NK-92 (cell line): Measurements from ENCODE around the gene CYLD.

Experiments used
- DNase-seq: peaks from one replicate; lab custom pipeline; 2025; ENCODE audit not compliant: unreplicated experiment; lab: John Stamatoyannopoulos, UW

The CYLD gene

DNA sequence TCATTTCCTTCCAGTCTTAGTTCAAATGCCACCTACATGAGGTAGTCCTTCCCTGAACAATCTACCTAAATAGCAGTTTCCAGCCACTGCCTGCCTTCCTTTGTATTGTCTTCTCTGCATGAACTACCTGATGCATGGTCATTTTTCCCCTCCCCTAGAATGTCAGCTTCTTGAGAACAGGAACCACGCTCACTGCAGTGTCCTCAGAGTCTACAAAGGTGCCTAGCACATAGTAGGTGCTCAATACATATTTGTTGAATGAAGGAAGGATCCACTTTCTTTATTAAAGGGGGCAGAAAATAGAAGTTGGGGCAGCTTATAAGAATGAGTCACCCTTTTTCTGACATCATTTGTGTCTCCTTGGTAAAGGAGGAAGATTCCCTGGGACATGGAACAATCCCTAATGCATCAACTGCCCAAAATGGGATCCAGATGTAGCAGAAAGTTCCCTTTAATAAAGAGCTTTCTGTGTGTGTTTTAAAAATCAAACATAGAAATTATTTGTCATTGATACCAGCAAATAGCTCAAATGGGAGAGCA, 4.4 kb upstream of the CYLD start:
- no peak for DNase-seq

DNA sequence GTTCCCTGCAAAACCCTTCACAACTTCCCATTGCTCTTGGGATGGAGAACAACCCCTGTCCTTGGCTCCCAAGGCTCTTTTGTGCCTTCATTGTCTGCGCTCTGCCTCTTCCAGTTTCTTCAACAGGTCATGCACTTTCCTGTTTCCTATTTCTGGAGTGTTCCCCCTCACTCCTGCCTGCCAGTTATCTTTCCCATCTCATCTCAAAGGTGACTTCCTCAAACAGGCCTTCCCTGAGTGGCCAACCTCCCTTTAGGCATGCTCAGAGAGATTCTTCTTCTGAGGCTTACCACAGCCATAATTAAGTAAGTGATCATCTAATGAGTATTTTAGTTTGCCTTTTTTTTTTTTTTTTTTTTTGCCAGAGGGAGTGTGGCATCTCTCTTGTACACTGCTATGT, 2.9 kb upstream of the CYLD start:
- DNase-seq = no peak

DNA sequence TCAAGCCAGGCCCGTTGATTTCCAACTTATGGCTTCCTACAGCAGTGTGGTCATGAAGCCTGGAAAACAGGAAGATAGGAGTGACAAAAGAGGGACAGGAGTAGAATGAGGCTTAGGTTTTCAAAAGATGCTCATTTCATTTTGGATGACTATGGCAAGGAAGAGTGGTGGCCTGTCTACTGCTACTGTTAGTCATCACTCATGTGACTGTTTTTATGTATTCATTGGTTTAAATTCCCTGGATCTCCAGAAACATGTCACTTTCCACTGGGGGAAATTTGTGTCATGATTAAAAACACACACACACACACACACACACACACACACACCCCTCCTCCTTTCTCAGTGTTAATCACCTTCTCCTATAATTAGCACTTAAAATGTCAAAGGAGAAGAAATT, 1.1 kb upstream of the CYLD start:
- no peak for DNase-seq

DNA sequence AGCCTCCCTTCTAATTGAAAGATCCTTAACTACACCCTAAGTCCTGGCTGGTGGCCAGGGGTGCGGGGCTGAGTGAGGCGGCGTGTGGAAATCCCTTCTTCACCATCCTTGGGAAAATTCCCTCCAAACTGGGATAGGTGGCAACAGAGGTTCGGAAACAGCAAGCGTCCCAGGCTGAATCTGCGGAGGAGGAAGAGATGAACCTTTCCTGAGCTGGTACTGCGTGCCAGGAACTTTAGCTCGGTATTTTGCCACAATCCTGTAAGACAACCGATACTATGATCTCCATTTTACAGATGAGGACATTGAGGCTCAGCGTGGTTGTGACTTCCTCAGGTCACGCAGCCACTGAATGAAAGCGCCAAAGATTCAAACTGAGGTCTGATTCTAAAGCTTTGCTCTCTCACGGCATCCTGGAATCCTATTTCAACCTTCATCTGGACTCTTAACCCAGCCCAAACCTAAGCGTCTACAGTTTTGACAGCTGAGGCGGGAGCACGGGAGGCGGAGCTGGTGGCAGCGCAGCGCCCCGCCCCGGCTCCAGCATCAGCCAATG, 583 bp upstream of the CYLD start:
- DNase-seq = no peak

DNA sequence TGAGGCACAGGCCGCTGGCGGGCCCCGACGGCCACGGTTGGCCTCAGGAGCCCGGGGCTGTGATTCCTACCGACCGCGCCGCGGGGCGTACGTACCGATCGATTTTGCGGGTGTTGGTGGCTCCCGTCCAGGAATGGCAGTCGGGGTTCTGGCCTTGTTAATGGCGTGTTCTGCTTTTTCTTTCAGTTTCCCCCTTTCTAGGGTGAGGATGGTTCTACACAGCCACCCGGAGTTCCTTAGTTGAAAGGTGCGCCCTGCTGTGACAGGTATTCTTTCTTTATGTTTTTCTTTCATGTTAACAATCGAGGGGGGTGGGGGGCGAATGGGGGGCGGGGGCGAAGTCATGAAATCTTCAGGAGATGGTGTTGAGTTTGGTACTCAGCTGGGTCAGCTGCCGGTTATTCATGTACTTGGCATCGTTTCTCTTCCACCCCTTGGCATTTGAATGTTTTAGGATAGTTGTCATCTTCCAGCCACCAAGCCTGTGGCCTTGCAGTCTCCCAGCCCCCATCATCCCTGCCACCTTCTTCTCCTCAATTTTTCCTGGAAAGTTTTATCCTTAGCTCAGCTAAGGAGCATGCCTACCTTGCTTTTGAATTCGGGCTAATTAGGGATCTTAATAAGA, 802 bp downstream of the CYLD start:
- DNase-seq = no peak

DNA sequence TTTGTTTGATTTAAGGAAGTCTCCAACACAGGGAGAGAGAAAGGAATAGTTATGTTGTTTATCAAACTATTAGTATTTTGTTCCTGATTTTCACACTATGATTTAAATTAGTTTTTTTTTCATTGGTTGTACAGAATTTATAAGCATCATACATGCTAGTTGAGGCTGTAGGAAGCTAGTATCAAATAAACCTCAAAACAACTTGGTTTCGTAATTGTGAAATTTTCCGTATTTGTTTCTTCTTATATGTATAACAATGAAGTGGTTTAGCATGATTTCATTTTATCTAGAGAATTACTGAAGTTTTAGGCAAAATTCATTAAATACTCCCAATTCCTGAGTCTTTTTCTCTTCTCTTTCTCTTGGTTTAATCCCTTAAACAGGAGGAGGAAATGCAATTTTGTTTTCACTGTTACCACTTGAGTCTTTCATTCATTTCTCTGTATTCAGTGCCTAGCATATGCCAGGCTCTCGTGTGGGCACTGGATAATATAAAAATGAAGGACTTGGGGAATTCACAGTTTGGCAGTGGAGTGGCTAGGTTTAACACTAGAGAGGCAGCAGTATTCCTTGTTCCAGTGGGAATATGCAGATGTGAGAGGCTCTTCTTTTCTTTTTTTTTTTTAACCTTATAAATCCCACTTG, 1.8 kb downstream of the CYLD start:
- DNase-seq = no peak

DNA sequence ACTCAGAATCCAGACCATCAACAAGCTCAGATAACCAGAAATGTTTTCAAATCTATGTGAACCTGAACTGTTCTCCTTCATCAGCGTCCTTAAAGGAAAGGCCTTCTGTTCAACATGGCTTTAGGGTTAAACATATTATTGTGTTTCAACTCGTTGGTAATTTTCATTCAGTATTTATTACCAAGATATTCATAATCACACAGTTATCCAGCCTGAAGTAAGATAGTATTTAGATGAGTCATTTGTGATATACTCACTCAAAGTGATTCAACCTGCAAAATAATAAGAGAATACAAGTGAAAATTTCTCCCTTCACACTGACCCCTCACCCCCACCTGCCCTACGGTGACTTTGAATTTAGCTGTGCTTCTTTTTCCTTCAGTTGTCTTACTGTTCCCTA, 3.0 kb downstream of the CYLD start:
- DNase-seq = no peak

DNA sequence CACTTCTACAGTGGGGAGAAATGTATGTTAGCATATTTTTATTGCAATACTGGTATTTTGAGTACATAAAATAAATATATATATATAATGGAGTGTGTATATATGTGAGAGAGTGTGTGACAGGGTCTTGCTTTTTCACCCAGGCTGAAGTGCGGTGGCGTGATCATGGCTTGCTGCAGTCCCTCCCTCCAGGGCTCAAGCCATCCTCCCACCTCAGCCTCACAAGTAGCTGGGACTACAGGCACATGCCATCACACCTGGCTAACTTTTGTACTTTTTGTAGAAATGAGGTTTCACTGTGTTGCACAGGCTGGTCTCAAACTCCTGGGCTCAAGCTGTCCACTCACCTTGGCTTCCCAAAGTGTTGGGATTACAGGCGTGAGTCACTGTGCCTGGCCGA, 4.1 kb downstream of the CYLD start:
- no peak for DNase-seq

DNA sequence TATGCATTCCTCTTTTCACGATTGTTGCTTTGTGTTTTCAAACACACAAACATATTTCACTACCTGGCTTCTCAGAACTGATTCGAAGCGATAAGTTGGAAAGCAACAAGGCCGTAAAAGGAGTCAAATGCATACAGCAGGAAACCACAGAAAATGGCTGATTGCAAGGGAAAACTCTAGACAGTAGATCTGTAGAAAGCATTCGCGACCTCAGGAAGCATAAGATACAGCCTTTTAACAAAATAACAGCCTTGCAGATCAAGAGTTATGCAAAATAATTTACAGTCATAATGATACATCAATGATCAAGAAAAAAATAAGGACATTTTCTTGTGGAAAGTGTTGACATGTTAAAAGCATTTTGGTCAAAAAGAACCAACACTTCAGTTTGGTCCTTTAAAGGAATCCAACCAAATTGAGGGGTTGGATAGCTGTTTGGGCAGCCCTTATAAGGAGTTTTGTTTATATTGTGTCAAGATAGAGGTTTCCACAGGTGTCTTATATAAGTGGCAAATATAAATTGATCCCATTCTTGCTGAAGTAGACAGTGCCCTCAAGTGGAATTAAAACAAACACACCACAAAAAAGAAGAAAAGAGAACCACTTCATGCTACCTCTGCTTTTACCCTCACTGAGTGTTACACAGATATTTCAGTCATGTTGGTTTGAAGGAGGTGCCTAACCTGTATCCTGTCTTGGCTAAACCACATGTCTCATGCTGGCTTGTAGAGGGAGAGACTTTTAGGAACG, 5.5 kb downstream of the CYLD start:
- no peak for DNase-seq

DNA sequence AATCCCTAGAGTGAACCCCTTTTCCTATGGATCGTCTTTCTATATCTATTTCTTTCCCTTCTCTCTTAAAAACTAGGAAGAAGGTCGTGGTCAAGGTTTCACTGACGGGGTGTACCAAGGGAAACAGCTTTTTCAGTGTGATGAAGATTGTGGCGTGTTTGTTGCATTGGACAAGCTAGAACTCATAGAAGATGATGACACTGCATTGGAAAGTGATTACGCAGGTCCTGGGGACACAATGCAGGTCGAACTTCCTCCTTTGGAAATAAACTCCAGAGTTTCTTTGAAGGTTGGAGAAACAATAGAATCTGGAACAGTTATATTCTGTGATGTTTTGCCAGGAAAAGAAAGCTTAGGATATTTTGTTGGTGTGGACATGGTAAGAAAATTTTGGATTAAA, 9.6 kb downstream of the CYLD start:
- no peak for DNase-seq

DNA sequence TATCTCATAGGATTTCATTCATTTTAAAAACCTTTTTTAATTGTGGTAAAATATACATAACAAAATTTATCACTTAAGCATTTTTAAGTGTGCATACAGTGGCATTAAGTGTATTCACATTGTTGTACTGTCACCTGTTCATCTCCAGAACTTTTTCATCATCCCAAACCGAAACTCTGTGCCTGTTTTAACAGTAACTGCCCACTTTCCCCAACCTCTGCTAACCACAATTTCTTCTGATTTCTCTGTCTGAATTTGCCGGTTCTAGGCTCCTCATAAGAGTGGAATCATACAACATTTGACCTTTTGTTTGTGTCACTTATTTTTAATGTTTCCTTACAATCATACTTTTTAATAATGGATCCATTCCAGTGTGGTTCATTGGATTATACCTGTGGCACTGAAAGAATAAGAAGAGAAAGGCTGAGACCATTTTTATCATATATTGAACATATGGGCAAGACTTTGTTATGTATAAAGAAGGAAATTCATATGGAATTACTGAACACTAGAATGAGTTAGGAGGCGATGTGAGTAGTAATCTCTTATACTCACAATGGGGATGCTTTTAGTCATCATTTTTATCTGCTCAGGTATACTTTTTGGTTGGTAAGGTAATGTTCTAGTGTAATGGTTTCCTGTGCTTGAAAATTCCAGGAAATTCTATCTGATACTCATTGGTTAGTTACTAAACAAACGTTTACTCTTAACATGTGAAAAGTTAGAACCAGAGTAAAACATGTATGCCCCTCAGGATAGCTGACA, 10.8 kb downstream of the CYLD start:
- DNase-seq = no peak

DNA sequence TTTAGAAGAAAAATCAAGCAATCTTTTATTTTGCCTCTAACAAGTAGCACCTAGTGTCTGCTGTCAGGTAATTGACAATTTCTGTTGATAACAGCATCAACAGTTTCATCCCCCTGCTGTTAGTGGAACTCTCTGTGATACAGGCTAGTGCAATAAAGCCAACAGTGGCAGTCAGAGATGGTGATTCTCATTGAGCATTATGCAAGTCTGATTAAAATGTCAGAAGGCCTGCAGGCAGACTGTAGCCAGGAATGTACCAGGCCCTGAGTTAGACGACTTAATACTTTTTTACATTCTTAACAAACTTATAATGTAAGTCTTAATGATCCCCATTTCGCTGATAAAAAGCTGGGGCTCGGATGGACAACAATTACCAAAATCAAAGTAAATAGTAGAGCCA, 14.6 kb downstream of the CYLD start:
- DNase-seq = no peak

DNA sequence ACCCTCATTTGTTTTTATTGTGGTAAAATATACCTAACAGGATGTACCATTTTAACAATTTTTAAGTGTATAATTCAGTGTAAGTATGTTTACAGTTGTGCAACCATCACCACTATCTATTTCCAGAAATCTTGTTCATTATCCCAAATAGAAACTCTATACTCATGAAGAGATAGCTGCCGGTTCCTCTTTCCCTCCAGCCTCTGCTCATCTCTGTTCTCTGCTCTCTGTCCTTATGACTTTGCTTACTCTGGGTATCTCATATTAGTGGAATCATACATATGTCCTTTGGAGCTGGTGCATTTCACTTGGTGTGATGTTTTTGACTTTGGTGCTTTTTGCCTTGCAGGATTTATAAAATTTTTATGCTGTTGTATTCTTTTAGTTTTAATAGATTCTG, 19.4 kb downstream of the CYLD start:
- no peak for DNase-seq

DNA sequence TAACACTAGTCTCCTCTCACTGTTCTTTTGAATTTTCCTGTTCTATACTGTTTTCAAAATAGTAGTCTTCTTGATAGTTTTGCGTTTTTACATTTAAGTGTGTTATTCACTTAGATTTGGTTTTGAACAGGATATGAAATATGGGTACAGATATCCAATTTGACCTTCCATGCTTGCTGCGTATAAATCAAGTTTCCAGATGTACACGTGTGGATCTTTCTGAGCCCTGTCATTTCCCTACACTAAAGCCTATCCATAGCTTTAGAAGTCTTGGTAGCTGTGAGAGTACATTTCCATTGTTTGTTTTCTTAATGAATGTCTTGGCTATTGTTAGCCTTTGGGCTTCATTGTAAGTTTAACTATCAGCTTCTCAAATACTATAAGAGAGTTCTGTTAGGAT, 20.4 kb downstream of the CYLD start:
- no peak for DNase-seq

DNA sequence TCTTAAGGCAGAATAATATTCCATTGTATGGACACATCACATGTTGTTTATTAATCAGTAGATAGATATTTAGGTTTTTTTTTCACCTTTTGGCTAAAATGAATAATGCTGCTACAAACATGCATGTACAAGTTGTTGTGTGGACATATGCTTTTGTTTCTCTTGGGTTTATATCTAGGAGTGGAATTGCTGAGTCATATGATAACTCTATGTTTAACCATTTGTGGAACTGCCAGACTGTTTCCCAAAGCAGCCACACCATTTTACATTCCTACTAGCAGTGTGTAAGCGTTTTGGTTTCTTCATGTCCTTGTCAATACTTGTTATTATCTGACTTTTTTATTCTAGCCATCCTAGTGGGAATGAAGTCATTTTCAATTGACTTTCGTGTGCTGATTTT, 21.3 kb downstream of the CYLD start:
- no peak for DNase-seq

DNA sequence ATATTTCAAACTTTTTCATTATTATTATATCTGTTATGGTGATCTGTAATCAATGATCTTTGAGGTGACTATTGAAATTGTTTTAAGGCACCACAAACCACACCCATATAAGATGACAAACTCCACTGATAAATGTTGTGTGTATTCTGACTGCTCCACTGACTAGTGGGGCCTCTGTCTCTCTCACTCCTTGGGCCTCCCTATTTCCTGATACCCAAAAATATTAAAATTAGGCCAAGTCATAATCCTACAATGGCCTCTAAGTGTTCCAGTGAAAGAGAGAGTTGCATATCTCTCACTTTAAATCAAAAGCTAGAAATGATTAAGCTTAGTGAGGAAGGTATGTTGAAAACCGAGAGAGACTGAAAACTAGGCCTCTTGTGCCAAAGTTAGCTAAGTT, 23.4 kb downstream of the CYLD start:
- DNase-seq = no peak

DNA sequence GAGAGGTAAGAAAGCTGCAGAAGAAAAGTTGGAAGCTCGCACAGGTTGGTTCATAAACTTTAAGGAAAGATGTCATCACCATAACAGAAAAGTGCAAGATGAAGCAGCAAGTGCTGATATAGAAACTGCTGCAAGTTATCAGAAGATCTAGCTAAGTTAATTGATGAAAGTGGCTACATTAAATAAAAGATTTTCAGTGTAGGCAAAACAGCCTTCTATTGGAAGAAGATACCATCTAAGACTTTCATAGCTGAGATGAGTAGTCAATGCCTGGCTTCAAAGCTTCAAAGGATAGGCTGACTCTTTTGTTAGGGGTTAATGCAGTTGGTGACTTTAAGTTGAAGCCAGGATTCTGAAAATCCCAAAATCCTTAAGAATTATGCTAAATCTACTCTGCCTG, 24.0 kb downstream of the CYLD start:
- DNase-seq = no peak

DNA sequence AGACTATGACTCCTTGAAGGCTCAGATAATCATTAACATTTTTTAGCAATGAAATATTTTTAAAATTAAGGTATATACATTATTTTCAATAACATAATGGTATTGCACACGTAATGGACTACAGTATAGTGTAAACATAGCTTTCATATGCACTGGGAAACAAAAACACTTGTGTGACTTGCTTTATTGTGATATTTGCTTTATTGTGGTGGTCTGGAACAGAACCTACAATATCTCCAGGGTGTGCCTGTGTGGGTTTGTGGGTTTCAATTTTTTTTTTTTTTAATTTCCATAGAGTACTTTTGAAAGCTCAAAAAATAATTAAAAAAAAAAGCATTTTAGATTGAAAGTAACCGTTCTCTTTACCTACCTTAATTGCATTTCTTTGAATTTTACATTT, 25.3 kb downstream of the CYLD start:
- no peak for DNase-seq

DNA sequence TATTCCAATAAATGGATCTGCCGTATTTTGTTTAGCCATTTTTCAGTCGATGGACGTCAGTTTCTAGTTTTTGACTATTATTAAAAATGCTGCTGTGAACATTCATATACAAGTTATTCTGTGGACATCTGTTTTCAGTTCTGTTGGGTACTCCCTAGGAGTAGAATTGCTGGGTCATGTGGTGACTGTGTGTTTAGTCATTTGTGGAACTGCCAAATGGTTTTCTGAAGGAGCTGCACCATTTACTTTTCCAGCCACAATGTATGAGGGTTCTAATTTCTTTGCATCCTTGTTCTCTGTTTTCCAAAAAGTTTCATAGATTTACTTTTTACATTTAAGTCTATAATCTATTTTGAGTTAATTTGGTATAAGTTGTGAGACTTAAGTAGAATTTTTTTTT, 29.5 kb downstream of the CYLD start:
- no peak for DNase-seq

DNA sequence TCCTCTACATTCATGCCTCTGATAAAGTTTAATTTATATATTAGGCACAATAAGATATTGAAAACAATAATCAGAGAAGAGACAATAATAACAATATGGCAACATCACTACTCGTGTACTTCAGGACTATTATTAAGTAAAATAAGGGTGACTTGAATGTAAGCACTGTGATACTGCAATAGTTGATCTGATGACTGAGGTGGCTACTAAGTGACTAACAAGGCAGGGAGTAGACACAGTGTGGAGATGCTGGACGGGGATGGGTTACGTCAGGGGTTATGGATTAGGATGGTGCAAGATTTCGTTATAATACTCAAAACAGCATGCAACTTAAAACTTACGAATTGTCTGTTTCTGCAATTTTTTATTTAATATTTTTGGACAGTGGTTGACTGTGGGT, 32.5 kb downstream of the CYLD start:
- no peak for DNase-seq

DNA sequence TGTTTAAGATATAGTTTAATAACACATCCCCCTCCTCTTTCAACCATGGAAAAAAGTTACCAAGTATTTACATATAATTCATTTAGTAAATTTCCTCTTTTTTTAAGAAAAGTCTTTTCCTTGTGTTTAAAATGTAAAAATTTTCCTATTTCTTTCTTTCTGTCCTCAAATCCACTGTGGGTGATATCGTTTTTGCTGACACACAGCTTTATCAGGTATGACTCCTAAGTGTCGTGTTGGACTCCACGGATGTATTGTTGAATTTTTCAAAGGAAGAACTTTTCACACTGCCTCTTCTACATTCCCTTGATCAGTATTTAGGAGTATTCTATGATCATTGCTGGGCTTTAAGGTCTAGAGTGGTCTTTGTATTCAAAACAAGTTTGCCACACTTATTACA, 33.1 kb downstream of the CYLD start:
- DNase-seq = no peak
